TTC549 (cell line): ENCODE data around the gene AURKB.
"Not testable (repeated sequence)": the region's sequence is repeated elsewhere in the genome, so short reads cannot be mapped to it uniquely, and the experiment has no call there.

ENCODE experiments used
- FAIRE-seq: peaks from 2 replicates; lab custom pipeline; 2012; peaks lifted over from hg19 to GRCh38; lab: Jason Lieb, UNC

The AURKB gene

DNA sequence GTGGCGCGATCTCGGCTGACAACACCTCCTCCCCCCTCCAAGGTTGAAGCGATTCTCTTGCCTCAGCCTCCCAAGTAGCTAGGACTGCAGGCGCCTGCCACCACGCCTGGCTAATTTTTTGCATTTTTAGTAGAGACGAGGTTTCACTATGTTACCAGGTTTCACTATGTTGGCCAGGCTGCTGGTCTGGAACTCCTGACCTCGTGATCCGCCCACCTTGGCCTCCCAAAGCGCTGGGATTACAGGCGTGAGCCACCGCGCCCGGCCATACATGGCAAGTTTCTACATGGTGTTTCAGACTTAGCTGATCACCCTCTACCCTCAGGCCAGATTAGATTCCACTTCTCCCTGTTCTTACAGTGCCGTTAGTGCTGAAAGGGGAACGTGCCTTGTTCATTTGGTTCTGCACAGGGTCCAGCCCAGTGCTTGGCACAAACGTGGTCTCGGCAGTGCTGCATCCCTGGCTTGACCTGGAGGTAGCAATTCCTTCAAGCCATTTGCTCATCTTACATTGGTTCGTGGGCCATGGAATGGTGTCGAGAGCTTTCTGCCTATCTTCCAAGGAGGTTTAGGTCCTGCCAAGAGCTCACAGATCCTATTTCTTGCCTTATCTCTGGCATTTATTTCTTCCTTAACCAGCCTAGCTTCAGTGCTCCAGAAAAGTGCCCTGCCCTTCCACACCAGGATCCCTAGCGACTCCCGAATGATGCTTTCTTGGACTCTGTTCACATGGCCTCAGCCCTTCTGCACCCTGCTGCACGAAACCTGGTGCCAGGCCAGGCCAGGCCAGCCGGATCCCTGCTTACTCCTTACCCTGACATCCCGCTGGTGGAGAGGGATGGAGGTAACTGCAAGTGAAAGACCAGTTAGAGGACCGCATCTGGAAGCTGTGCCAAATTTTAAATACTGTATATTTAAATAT lies 14.8 kb upstream of the AURKB start:
- no peak for FAIRE-seq

DNA sequence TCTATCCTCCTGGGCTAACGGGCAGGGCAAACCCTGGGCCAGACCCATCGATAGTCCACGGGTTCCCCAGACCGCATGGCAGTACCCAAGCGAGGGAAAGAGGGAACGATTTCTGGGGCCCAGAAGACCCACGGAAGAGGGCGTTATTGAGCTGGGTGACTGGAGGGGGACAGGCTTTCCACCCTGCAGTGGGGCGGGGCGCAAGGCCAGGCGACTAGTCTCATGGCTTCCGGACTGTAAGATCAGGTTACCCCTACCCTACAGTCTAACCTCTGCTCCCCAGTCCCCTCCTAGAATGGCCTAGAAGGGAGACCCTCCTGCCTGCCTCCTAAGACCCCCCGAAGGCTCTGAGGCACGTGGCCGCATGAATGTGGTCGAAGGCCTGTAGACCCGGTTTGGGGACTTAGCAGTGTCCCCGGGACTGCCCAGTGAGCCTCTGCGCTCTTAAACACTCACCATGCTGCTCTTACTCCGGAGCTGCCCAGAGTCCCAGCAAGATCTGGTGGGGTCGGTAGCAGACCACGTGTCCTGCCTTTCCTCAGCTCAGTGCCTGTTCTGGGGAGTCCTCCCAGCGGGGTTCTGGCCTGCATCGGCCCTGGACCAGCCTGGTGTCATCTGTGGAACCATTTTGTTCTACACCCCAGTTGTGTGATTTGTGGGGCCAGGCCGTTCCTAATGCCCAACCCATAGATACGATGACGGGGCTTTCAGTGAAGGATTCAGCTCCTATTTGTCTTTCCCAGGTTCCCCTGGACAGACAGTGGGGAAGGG lies 13.2 kb upstream of the AURKB start:
- no peak for FAIRE-seq

DNA sequence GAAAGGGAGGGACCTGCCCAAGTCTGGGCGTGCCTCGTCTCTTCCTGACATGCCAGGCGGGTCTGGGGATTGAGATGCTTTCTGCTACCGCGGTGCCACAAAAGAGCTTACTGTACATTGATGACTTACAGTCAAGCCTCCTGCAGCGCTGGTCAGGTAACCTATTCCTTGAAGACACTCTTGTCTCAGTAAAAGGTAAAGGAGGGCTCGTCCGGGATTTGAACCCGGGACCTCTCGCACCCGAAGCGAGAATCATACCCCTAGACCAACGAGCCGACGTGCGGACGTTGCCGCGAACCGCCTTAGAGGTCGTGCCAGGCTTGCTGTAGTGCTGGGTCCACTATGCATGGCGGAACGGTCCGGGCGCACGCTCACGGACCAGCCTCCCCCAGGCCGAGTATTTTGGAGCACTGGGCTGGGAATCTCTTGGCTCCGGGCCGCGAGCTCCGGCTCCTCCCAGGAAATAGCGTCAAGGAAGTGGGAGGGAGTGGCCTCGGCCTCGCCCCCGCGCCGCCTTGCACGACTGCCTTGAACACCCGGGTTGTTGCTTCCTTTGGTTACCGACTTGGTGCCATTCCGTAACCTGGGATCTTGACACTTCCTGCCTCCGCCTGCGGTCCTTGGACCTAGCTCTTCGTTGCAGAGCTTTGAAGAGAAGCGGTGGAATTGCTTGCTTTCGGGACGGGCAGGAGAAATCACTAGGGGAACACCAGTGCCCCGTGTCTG lies 12.4 kb upstream of the AURKB start:
- no peak for FAIRE-seq

DNA sequence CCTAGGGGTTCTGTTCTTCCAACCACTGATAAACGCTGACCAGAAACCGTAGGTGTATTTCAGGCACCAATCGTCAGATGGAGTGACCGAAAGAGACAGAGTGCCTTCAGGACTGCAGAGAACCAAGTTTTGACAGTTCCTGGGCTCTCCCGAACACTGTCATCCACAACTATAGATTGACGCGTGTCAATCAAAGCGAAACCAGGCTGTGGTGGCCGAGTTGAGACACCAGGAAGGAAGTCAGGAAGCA lies 11.9 kb upstream of the AURKB start:
- FAIRE-seq, result no peak

DNA sequence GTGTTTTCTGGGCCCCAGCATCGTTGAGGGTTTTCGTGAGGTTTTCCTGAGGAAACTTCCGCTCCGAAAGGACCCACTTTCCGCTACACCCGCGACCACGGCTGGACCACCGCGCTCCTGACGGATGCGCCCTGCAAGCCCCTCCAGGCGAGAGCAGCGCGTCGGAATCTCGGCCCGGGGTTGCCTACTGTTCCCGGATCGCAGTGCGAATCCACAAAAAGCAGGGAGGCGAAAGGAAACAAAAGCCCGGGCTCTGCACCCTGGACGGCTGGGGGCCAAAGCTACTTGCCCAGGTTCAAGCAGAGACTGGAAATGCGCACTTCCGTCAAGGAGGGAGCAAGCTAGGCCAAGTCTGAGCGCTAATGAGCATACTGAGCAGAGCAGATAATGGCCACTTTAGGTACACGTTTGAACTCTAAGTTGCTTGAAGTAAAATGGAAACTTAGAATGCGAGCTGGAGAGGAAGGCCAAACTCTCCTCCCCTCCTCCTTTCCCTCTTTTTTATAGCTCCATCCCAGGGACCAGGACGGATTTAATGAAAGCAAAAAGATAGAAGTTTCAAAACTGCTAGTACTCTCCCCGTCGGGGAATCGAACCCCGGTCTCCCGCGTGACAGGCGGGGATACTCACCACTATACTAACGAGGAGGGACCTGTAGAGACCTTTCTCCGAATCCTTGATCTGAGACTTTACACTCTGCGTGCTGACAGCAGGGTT lies 11.4 kb upstream of the AURKB start:
- no peak for FAIRE-seq

DNA sequence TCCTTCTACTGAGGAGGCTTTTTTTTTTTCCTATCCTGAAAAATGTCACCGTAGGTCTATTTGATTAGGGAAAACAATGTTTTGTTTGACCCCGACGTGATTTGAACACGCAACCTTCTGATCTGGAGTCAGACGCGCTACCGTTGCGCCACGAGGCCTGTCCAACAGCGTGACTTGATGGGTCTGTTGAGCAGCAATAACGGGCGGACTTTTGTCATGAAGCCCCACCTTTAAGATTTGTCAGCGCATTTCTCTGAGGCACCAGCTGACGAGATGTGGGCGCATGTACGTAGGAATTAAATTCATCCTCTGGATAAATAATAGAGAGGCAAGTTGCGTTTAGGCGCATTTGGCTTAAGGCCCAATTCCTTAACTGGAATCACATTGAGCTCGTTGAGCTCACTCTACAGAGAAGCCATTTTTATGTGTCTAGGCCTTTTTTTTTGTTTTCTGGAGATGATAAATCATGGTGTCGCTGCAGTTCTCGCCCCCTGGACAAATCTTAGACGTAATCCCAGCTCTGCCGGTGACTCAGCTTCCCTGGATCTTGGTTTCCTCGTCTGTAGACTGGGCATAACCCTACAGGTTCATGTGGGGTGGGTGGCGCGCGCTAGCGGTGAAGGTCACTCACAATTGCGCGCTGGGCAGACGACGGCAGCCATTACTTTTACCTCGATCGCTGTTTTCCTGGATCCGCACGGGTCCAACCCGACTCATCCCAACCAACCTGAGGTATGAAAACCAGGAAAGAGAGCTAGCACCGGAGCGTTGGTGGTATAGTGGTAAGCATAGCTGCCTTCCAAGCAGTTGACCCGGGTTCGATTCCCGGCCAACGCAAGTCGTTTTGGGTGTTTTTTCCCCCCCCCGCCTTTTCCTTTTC lies 10.6 kb upstream of the AURKB start:
- FAIRE-seq, result peak; percentile 7

DNA sequence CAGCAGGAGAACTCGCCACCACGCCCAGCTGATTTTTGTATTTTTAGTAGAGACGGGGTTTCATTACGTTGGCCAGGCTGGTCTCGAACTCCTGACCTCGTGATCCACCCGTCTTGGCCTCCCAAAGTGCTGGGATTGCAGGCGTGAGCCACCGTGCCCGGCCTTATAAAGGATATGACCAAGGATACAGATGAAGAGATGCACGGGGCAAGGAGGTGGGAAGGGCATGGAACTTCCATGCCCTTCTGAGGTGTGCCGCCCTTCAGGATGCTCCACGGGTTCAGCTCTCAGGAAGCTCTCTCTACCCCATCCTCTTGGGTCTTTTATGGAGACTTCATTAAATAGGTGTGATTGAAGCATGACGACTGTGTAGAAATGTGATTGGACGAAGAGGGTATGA lies 3.6 kb upstream of the AURKB start:
- FAIRE-seq, result not testable (repeated sequence)

DNA sequence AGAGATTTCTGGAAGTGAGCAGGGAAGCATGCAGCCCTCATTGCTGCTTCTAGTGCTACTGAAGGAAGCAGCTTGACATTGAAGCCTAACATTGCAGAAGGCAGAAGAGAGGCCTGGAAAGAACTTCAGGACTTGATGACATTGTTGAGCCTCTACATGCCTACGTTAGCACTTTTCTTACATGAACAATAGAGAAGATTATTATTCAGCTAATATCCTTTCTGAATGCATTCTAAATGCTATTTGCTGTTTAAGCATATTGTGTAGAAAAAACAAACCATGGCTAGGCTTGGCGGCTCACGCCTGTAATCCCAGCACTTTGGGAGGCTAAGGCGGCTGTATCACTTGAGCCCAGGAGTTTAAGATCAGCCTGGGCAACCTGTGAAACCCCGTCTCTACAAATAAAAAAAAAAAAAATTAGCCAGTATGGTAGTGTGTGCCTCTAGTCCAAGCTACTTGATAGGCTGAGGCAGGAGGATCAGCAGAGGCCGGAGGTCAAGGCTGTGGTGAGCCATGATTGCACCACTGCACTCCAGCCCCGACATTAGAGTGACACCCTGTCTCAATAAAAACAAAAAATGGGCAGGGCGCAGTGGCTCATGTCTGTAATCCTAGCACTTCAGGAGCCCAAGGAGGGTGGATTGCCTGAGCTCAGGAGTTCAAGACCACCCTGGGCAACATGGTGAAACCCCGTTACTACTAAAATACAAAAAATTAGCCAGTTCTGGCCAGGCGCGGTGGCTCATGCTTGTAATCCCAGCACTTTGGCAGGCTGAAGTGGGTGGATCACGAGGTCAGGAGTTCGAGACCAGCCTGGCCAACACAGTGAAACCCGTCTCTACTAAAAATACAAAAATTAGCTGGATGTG lies 2.2 kb upstream of the AURKB start:
- FAIRE-seq, result no peak

DNA sequence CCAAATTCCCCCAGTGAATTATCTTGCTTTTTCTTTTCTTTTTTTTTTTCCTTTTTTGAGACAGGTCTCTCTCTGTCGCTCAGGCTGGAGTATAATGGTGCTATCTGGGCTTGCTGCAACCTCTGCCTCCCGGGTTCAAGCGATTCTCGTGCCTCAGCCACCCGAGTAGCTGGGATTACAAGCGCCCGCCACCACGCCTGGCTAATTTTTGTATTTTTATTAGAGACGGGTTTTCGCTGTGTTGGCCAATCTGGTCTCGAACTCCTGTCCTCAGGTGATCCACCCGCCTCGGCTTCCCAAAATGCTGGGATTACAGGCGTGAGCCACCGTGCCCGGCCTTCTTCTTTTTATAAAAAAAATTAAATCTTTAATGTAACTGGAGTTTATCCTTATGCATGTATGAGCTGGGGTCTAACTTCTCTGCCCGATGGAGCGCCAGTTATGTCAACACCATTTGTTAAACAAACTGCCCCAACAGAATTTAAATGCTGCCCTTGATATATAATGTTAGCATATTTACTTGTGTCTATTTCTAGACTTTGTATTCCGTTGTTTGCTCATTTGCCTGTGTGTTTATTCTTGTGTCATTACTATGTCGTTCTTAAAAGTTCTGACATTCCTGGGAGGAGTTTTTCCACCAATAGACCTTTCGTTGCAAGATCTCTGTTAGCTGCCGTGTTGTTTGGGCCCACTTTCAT lies 535 bp upstream of the AURKB start:
- FAIRE-seq, result no peak

DNA sequence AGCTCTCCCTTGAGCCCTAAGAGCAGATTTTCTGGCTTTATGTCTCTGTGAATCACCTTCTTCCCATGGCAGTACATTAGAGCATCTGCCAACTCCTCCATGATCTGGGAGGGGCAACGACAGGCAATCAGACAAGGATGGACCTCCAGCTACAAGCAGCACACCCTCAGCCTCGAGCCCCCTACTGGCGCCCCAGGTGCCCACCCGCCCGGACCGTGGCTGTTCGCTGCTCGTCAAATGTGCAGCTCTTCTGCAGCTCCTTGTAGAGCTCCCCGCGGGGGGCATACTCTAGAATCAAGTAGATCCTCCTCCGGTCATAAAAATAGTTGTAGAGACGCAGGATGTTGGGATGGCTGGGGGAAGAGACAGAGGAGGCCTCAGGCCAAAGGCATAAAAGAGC lies 3.8 kb downstream of the AURKB start:
- no peak for FAIRE-seq

DNA sequence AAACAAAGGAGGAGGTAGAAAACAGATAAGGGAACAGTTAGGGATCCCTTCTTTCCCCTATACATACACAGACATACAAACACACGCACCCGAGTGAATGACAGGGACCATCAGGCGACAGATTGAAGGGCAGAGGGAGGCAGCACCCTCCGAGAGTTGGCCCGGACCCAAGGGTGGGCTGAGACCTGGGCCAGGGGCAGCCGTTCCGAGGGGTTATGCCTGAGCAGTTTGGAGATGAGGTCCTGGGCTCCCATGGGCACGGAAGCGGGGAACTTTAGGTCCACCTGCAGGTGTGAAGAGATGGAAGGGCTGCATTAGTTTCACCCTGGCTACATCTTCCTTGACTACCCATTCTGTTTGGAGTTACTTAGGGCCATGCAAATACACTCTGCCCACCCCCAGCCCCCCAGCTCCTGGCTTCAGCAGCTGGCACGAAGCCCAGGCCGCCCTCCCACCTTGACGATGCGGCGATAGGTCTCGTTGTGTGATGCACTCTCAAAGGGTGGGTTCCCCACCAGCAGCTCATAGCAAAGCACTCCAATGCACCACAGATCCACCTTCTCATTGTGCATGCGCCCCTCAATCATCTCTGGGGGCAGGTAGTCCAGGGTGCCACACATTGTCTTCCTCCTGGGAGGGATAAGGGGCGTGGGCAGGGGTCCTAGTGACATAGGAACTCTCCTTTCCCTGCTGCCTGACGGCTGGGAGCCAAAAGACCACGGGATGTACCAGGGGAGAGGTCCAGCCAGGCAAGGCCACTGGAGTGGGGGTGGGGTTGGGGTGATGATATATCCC lies 5.4 kb downstream of the AURKB start:
- no peak for FAIRE-seq

DNA sequence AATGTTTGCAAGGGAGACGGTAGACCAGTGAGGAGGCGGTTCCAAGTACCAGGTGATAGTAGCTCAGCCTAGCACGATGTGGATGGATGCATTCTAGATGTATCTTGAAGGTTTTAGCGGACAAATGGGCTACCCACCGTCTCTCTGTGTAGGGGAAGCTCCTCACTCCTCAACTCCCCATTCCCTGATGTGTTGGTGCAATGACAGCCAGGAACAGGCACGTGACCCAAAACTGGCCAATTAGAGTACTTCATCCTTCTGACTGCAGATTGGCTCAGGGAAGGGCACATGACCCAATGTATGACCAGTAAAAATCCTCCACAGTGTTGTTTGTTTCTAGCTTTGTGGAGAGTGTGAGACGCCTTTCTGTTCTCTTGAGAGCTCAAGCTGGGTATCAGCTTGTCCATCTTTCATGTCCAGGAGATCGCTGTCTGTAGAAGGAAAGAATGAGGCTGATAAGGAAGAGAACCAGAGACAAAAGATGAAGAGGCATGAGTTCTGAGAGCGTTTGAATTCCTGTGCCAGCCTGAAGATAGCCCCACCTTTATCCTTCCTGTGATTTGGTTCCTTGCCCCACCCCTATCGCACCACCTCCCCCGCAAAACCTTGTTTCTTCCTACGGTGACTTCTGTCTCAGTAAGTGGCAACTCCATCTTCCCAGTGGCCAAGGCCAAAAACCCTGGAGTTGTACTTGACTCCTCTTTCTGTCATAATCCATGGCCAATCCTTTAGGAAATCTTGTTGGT lies 18.1 kb downstream of the AURKB start:
- peak; percentile 84 for FAIRE-seq

DNA sequence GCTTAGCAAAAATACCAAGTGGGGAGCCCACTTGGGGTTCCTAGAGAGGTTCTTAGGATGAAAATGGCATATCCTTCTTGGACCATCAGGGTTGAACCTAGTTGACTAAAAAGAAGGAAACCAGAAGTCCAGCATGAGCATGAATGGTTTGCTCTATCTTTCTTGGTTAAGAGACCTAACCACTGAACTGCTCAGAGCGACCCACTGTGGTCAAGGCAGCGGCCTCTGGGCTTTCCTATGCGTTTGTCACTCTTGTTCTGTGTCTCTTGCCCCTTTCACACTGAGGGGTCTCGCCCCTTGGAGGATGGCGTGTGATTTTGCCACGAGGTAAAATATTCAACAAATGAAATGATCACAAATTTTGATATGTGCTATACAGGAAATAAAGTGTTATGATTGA lies 19.9 kb downstream of the AURKB start:
- FAIRE-seq, result no peak

DNA sequence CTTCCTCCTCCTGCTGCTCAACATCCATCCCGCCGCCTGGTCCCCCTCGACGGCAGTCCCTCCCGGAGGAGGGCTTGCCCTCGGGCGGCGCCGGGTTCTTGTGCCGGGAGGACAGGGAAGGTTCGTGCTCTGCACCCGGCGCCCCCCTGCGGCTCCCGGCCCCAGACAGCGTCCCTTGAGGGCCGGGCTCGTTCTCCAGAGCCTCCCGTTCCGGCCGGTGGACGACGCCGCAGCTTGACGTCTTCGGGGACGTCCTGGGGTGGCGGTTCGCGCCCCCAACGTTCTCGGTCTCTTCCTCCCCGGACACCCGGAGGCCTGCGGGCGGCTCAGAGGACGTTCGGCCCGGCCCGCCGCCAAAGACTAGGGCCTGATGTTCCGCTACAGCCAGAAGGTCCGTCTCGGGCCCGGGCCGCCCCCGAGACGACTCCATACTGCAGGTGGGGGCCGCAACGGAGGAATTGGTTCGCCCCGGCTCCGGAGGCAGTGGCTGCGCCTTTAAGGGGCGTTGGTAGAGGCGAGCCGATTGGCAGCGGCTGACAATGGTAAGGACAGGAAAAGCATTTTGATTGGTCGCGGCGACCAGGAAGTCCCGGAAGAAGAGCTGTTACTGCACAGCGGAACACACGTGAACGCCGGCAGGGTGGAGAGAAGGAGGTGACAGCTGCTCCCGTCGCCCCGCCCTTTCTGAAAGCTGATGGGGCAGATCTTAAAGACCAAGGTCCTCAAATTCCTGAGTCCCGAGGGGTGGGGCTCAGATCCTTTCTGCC lies 20.5 kb downstream of the AURKB start, which contains the start of gene BORCS6:
TSS of gene BORCS6 (minus strand) at position 470 of the 767 bp plus-strand sequence. CDS start at position 430, 40 bp downstream.
- peak; percentile 85 for FAIRE-seq

DNA sequence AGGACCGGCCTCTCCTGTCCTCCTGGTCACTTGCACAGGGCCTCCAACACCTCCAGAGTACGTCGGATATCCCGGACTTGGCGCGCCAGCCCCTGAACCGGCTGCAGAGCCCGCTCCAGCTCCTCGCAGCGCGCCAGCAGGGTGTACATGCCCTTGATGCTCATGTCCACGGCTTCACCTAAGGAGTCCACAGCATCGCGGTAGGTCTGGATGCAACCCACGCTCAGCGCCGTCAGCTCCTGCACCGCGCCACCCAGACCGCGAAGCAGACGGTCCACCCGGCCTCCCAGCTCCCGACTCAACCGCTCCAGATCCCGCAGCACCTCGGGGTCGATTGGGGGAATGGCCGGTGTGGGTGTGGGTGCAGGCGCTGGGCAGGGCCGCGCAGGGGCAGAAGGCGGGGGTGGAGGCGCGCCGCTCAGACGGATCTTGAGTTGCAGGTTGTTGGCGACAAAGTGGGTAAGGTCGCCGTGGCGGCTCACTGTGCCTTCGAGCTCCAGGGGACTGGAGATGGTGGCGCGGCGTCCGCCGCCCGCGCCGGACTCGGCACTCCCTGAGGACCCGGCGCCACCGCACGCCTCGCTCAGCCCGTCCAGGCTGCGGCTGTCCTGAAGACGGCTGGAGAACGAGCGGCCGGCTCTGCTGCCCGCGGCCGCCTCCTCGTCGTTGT lies 21.2 kb downstream of the AURKB start:
- no peak for FAIRE-seq

DNA sequence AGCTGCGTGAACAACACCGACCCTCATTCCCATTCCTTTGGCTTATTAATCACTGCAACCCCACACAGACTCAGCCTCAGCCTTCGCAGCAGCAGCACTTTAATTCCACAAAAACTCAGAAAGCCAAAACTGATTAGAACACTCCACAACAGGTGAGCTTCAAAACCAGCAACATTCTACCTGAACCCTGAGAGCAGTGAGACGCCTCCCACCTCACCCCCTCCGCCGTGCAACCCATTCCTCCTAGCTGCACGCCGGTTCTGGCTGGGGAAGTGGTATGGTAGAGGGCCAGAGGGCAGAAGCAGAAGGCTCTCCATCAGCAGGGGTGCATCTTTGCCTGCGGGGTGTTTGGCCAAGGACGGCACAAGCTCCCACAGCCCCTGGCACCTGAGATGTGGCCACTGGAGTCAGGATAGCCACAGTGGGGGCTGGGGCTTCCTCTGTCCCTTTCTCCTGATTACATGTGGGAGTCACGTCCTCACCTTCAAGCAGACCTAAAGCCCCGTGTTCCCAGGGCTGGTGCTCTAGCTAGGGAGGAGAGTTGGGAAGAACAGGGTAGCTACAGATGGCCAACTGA lies 22.0 kb downstream of the AURKB start:
- no peak for FAIRE-seq
